ENCODE data around the gene HPS1. TPM values are rescaled to one million over a fixed set of nuclear protein-coding genes. Genes with fewer than 3 reads are reported as not detected.
A peak's percentile ranks its signal among the peaks of the same experiment; 100 is the strongest.

HPS1 gene
- total and polyA plus RNA-seq, 10 donors: 49.5 to 132 (median 89.5) TPM

DNA sequence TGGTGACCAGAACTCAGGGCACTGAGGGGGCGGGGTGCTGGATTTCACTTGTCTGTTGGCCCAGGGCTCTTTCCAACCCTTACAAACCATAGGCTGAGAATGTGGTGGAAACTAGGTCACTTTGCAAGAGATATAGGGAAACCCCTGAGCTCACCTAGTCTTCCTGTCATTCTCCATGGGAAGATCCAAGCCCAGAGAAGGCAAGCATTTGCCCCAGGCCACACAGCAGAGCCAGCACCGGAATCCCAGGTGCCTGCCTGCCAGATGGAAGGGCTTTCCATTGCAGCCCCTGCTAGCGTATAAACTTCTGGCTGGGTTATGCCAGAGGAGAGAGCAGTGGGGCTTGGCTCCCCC is 32.2 kb downstream of the HPS1 start:
- peaks cover 9 to 36% (median 19%) of the 10 kb centered on the region in 6 donors for H3K4me1 ChIP-seq
- no peaks in the 10 kb centered on the region for H3K9me3 ChIP-seq
- no peak for DNase-seq
- 47 to 58% (median 53%) methylated on average over 3 of the region's 3 CpGs for WGBS, 5 donors
- TF ChIP-seq POLR2AphosphoS5 (IDR thresholded peaks at IDR 0.05) (no peak), POLR2A (IDR thresholded peaks at IDR 0.05) (no peak)
- TF ChIP-seq, protein P1, sequence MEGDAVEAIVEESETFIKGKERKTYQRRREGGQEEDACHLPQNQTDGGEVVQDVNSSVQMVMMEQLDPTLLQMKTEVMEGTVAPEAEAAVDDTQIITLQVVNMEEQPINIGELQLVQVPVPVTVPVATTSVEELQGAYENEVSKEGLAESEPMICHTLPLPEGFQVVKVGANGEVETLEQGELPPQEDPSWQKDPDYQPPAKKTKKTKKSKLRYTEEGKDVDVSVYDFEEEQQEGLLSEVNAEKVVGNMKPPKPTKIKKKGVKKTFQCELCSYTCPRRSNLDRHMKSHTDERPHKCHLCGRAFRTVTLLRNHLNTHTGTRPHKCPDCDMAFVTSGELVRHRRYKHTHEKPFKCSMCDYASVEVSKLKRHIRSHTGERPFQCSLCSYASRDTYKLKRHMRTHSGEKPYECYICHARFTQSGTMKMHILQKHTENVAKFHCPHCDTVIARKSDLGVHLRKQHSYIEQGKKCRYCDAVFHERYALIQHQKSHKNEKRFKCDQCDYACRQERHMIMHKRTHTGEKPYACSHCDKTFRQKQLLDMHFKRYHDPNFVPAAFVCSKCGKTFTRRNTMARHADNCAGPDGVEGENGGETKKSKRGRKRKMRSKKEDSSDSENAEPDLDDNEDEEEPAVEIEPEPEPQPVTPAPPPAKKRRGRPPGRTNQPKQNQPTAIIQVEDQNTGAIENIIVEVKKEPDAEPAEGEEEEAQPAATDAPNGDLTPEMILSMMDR (IDR thresholded peaks at IDR 0.05 in 8 of 11, conservative IDR thresholded peaks at IDR 0.05 in 3 of 11): no peak
- H3K36me3 ChIP-seq: peaks cover 0 to 46% (median 33%) of the 10 kb centered on the region in 6 donors
- H3K27ac ChIP-seq: peak overlapping the region in 7 of 8 donors; percentile 61 to 84 (median 64)
- peak overlapping the region; percentile 25 to 70 (median 38) for H3K4me3 ChIP-seq
- intact Hi-C loops (cut with DNase I; ENCODE audit: low total_unique reads): no loop called here
- H3K27me3 ChIP-seq (replicated peaks in 1 of 7): no peaks in the 10 kb centered on the region

GRCh38 chr10:98411768-98412167 is 35.0 kb downstream of the HPS1 start:
- Histone ChIP-seq H3K36me3 (peaks cover 0 to 18% (median 5%) of the 10 kb centered on the region in 6 donors), H3K9me3 (no peaks in the 10 kb centered on the region)

GRCh38 chr10:98411166-98411565 is 35.6 kb downstream of the HPS1 start:
- WGBS, 5 donors: 86 to 96% (median 91%) methylated on average over 11 of the region's 11 CpGs
- DNase-seq: no peak
- intact Hi-C loops (cut with DNase I; ENCODE audit: low total_unique reads): no loop called here

More at GRCh38 chr10:98411768-98412167, 35.0 kb downstream of the HPS1 start:
- 72 to 86% (median 82%) methylated on average over 1 of the region's 1 CpG for WGBS, 5 donors
- no peak for DNase-seq
- no peaks in the 10 kb centered on the region for H3K27me3 ChIP-seq (replicated peaks in 1 of 7)
- peaks cover 9 to 36% (median 19%) of the 10 kb centered on the region in 6 donors for H3K4me1 ChIP-seq
- intact Hi-C loops (cut with DNase I; ENCODE audit: low total_unique reads): no loop called here
- peak overlapping the region in 1 of 8 donors; percentile 7 for H3K27ac ChIP-seq
- TF ChIP-seq, protein P1 (IDR thresholded peaks at IDR 0.05 in 8 of 11, conservative IDR thresholded peaks at IDR 0.05 in 3 of 11): no peak
- TF ChIP-seq POLR2AphosphoS5 (IDR thresholded peaks at IDR 0.05): peak in 1 of 3 donors; percentile 22
- no peak overlapping the region for H3K4me3 ChIP-seq

DNA sequence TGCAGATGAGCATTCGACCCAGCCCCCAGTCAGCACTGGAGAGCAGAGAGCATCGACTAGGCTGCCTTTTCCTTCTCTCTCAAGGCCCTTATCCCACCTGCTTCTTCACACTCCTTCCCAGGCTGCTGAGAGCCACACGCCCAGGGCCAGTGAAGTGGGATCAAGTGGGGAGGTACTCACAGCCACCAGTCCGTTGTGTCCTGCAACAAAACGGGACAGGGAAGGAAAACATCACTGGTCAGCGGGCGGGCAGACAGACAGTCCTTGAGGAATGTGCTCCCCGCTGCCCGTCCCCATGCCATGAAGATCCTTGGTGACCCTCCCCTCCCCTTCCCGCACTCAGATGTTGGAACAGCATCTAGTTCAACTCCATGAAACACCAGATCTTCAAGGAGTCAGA is 36.0 kb downstream of the HPS1 start:
- no peak for DNase-seq
- intact Hi-C loops (cut with DNase I; ENCODE audit: low total_unique reads): no loop called here

More at GRCh38 chr10:98411166-98411565, 35.6 kb downstream of the HPS1 start:
- Histone ChIP-seq H3K4me1 (peaks cover 9 to 36% (median 19%) of the 10 kb centered on the region in 6 donors), H3K9me3 (no peaks in the 10 kb centered on the region), H3K4me3 (no peak overlapping the region), H3K27me3 (replicated peaks in 1 of 7) (no peaks in the 10 kb centered on the region), H3K36me3 (peaks cover 0 to 12% (median 0%) of the 10 kb centered on the region in 6 donors), H3K27ac (no peak overlapping the region)
- TF ChIP-seq, protein P1 (IDR thresholded peaks at IDR 0.05 in 8 of 11, conservative IDR thresholded peaks at IDR 0.05 in 3 of 11): no peak
- no peak for TF ChIP-seq POLR2A (IDR thresholded peaks at IDR 0.05)

More for the DNA sequence above, 36.0 kb downstream of the HPS1 start:
- TF ChIP-seq POLR2AphosphoS5 (IDR thresholded peaks at IDR 0.05) (no peak), POLR2A (IDR thresholded peaks at IDR 0.05) (no peak)
- TF ChIP-seq, protein P1 (IDR thresholded peaks at IDR 0.05 in 8 of 11, conservative IDR thresholded peaks at IDR 0.05 in 3 of 11): no peak
- H3K4me3 ChIP-seq: no peak overlapping the region
- peaks cover 0 to 8% (median 0%) of the 10 kb centered on the region in 6 donors for H3K36me3 ChIP-seq
- H3K27me3 ChIP-seq (replicated peaks in 1 of 7): no peaks in the 10 kb centered on the region
- peaks cover 7 to 32% (median 18%) of the 10 kb centered on the region in 6 donors for H3K4me1 ChIP-seq
- no peaks in the 10 kb centered on the region for H3K9me3 ChIP-seq
- H3K27ac ChIP-seq: no peak overlapping the region
- WGBS, 5 donors: 83 to 91% (median 86%) methylated on average over 10 of the region's 10 CpGs
